NCI-H2227 treated with DMSO at 0.1 percent for 48 hours (cell line): Measurements from ENCODE around the gene AGMO.

Experiments used
- DNase-seq: peaks from one replicate; lab custom pipeline; 2025; lab: John Stamatoyannopoulos, UW

The AGMO gene

DNA sequence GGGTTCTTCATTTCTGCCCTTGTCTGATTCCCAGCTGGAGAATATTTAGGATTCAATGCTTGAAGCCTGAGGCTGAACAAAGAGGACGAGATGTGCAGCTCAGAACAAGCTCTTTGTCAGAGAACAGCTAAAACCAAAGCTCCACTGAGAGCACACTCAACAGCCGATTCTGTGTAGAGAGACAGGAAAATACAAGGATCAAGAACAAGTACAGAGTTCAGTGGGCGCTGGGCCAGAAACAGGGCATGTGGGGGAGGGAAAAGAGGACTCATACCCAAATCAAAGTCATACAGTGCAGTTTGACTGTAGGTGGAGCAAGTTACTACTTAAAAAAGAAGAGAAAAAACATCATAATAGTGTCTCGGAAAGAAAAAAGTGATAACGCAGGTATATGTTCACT lies at the start of gene AGMO:
Gene AGMO (minus strand): TSS at position 181 of the 400 bp plus-strand sequence.
- no peak for DNase-seq

DNA sequence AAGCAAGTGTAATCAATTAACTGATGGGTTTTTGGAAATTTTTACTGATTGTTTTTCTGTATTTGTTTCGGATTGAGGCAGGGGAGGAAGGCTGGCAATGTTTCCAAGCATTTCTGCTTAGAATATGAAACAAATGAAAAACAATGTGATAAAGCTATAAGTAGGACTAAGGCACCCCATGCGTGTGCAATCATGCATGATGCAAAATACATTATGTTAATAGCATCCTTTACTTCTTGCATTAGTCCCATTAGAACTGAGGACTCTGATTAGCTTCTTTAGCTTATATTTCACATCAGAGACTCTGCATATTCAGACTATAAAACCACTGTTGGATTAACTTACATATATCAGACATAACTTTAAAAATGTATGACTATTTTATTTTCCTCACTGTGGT lies 48.7 kb upstream of the AGMO start:
- DNase-seq: no peak

GRCh38 chr7:15609287-15609686 lies 47.5 kb upstream of the AGMO start:
- DNase-seq: no peak

DNA sequence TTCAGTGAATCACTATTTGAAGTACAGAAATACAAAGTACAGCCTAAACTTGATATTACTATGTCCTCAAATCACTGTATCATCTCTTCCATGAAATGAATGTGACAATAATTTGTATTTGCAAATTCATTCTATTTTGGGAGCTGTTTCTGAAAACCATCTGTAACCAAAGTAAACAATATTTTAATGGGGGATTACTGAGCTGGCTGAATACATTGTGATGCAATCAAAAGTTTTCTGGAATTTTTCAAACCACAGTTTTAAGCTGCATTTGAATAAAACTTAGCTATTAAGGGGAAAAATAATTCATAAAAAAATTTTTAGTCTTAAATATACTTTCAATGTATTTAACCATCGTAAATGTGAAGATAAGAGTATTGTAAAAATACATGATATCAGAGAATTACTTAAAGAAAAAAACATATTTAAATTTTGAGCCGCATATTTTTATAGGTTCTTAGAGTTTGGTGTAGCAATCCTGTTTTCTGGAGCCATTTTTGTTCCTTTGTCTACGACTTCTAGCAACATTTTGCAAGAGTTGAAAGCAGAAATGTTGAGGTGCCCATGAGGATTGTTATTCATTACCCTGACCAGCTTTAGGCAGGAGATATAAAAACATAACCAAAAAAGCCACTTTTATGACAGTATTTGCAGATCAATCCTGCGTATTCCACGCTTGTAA lies 45.9 kb upstream of the AGMO start:
- DNase-seq: no peak

- no peak for DNase-seq
Measured at GRCh38 chr7:15606561-15606960, 44.7 kb upstream of the AGMO start.

DNA sequence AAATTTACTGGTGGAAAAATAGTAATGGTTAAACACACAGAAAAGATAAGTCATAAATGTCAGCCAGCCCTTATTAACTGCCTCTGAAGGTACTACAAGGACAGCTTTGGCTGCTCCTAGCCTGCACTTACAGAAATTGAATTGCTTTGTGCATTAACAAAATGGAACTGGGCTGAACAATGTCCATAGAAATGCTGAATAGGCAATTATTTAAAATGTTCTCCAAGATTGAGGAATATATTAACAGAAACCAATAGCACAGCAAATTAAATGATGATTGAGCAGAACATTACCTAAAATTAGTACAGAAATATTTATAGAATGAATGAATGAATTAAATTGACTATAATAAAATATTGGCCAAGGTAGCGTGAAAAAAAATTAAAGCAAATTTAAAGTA lies 42.4 kb upstream of the AGMO start:
- DNase-seq: no peak

- no peak for DNase-seq
Measured at GRCh38 chr7:15603124-15603523, 41.3 kb upstream of the AGMO start.

DNA sequence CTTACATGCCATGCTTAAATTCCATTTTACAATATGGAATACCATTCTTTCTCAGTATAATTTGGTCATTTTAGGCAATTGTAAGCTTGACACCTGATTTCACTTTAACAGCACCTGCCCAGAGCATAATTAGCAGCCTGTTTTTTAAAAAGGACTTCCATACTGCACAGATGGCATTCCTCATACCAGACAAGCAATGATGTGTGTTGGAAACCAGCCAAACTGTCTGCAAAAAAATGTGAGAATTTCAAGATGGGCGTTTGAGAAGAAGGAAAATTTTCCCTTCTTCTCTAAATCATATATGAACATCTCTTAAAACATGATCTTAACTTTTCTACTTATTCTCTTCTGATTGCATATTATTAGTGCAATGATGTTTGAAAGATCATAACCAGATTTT lies 40.4 kb upstream of the AGMO start:
- DNase-seq: no peak

- DNase-seq: no peak
Measured at GRCh38 chr7:15601175-15601574, 39.4 kb upstream of the AGMO start.

- no peak for DNase-seq
Measured at GRCh38 chr7:15600298-15600697, 38.5 kb upstream of the AGMO start.

- DNase-seq: no peak
Measured at GRCh38 chr7:15594461-15594860, 32.6 kb upstream of the AGMO start.

- DNase-seq: no peak
Measured at GRCh38 chr7:15593382-15593781, 31.6 kb upstream of the AGMO start.

- DNase-seq: no peak
Measured at GRCh38 chr7:15586266-15586665, 24.5 kb upstream of the AGMO start.

DNA sequence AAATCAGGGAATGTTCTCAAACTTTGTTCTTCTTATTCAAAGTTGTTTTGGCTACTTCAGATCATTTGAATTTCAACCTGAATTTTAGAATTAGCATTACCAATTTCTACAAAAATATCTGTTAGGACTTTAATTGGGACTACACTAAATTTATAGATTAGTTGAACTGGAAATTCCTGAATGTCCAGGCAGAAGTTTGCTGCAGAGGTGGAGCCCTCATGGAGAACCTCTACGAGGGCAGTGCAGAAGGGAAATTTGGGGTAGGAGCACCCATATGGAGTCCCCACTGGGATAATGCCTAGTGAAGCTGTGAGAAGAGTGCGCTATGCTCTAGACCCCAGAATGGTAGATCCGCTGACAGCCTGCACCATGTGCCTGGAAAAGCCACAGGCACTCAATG lies 22.8 kb upstream of the AGMO start:
- no peak for DNase-seq

GRCh38 chr7:15582773-15583172 lies 21.0 kb upstream of the AGMO start:
- no peak for DNase-seq

DNA sequence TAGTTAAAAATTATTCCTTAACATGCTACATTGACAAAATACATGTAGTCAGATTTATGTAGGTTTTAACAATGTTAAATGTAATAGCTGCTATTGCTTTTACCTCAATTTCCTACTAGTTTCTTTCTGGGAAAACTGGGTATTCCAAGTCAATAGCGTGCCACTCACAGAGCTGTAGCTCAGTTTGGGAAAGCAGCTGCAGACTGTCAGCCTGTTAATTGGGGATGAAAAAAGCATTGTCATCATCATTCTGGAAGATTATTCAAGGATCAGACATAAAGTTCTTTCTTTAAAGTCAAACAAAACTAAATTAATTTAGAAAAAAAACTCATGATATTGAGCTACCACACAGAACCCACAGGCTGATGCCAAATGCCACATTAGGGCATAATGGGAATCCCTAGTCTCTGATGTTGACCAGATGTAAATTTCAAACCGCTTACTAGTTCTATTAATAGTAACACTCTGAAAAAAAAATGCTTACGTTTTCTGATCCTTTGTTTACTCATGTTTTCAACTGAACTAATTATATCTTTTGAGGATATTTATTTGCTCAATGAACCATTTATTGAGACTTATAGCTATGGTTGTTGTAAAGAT lies 19.6 kb upstream of the AGMO start:
- no peak for DNase-seq

GRCh38 chr7:15580604-15581351 lies 19.0 kb upstream of the AGMO start:
- DNase-seq: no peak

- DNase-seq: no peak
Measured at GRCh38 chr7:15577600-15577999, 15.8 kb upstream of the AGMO start.

GRCh38 chr7:15571301-15571878 lies 9.6 kb upstream of the AGMO start:
- no peak for DNase-seq

DNA sequence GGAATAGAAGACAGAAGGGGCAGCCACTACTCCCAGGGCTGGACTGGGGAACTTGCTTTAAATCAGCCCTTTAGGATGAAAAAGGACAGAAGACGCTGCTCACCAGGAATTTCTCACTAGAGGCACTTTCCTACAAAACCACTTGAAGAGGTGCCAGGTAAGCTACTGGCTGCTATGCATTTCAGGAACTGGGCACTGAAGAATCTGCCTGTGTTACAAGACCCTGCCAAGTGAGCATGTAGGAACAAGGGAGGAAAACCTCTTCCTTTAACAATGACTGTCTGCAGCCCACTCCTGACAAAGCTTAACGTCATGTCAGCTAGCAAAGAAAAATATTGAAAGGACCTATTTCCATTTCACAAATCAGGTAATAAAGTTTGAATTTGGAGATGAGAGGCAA lies 5.8 kb upstream of the AGMO start:
- no peak for DNase-seq

DNA sequence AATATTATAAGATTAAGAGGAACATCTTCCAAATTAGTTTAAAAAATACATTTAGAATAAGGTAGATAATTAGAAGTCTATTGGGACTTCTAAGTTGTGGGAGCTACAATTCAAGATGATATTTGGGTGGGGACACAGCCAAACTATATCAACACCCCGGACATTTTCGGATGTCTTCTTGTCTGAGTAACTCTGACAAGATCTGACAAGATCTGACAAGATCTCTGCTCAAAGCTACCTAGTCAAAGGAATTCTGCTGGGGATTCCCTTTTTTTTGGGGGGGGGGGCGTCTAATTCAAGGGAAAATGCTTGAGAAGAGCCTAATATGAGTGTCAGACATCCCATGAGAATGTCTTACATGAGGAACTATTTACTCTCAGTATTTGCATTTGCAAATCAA lies 5.2 kb upstream of the AGMO start:
- no peak for DNase-seq

DNA sequence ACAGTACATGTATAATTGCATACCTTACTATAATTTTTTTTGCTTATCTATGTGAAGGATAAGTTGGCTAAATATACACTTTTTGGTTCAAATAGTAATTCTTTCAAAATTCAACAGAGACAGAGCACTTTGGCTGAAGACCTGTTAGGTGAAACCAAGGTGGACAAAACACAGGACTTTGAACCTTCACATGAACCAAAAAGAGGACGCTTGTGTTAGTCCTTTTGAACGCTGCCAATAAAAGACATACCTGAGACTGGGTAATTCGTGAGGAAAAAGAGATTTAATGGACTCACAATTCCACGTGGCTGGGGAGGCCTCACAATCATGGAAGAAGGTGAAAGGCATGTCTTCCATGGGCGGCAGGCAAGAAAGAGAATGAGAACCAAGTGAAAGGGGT lies 4.7 kb upstream of the AGMO start:
- no peak for DNase-seq

DNA sequence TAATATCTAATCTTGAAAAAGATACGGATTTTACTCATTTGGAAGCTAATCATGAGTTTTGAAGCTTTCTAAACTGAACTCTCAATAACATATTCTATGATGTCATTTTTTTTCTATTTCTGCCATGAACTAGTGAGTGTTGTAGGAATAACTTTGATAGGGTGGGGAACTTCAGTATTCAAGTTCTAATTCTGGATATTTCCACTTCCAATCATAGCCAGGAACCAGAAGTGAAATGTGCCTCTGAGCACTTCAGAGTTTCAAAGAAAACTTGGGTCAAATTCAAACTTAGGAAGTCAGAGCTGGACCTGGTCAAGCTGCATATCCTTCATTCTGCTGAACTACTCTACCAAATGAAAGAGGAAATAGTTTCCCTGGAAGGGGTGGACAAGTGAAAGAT lies 847 bp downstream of the AGMO start:
- no peak for DNase-seq
